ENCODE data around the gene SUFU.
A peak's percentile ranks its signal among the peaks of the same experiment; 100 is the strongest.
"Not testable (repeated sequence)": the region's sequence is repeated elsewhere in the genome, so short reads cannot be mapped to it uniquely, and the experiment has no call there.

The SUFU gene

DNA sequence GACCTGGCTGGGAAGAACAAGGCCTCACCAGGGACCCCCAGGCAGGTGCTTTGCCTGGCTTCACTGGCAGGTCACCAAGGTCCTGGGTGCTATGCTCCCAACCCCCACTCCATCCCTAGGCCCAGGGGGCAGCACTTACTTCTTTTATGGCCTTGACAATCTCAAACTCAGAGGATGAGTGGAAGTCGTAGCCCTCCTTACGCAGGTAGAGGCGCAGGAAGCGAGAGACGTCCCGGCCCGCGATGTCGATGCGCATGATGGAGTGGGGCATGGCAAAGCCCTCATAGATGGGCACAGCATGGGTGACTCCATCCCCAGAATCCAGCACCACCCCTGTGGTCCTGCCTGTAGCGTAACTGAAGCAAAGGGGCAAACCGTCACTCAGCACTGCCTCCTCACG is 19.8 kb upstream of the SUFU start:
- DNase-seq, result no peak

- no peak for DNase-seq
These were observed 18.5 kb upstream of the SUFU start for GRCh38 chr10:102485093-102485784.

DNA sequence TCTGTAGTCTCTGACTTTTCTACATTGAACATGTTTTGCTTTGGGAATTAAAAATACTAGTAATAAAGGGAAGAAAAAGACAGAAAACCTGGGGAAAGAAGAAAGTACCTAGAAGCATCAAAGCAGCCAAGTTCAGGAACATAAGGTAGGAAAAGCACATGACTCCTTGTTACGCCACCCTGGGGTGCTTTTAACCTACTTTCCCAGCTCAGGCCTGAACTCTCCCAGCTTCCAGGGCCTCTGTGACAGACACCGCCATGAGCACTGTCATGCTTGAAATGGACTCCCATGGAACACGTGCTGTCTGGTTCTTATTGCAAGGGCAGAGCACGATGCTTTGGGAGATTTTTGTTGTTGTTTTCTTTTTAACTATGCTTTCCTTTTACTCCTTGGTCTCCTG is 12.6 kb upstream of the SUFU start:
- DNase-seq, result no peak

DNA sequence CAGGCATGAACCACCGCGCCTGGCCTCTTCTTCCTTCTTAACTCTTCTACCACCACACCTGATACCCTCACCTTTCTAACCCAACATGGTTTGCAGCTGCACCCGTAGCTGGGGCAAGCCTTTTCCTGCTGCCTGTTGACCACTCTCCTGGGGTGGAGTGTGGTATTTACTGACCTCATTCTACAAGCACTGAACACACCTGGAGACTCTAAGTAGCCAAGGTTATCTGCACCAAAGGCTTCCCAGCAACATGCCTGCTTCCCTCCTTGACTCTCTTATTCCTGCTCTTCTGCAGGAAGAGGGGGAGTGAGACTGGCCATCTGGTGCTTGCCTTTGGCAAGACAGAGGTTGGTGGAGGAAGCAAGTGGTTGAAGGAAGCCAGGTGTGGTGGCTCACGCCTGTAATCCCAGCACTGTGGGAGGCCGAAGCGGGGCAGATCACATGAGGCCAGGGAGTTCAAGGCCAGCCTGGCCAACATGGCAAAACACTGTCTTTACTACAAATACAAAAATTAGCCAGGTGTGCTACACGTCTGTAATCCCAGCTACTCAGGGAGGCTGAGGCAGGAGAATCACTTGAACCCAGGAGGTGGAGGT is 11.3 kb upstream of the SUFU start:
- DNase-seq, result no peak

- no peak for DNase-seq
These were observed 10.8 kb upstream of the SUFU start for GRCh38 chr10:102492983-102493382.

- DNase-seq, result no peak
These were observed 10.0 kb upstream of the SUFU start for GRCh38 chr10:102493771-102494170.

DNA sequence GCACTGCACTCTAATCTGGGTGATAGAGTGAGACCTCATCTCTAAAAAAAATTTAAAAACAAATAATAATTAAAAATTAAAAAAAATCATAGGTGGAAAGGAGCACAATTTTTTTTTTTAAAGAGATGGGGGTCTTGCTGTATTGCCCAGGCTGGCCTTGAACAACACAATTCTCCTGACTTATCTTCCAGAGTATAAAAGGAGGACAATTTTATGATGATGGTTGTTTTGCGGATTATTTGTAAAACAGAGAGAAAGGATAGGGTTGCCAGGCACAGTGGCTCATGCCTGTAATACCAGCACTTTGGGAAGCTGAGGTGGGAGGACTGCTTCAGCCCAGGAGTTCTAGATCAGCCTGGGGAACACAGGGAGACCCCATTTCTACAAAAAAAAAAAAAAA is 6.2 kb upstream of the SUFU start:
- no peak for DNase-seq

DNA sequence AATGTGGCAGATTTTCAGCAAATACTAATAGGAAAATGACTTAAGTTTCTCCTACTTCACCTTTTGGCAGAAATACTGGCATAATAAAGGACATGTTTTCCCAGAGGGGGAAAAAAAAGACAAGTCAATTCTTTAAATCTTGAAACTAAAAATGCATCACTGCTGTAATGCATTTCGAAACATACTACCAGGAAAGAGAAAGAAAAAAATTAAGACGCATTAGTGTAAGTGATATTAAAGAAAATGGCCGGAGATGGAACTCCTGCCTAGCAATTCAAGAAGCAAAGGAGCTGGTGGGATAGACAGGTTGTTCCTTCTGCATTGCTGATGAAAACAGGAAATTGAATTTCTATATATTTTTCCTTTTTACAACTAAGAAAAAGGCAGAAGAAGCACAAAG is 4.4 kb upstream of the SUFU start:
- DNase-seq, result no peak

DNA sequence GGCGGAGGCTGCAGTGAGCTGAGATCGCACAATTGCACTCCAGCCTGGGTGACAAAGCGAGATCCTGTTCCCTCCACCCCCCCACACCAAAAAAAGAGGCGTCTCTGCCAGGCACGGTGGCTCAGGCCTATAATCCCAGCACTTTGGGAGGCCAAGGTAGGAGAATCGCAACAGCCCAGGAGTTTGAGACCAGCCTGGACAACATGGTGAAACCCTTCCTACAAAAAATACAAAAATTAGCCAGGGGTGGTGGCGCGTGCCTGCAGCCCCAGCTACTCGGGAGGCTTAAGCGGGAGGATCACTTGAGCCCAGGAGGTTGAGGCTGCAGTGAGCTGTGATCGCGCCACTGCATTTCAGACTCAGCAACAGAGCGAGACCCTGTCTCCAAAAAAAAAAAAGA is 3.1 kb upstream of the SUFU start:
- DNase-seq, result not testable (repeated sequence)

- DNase-seq, result no peak
These were observed 2.4 kb upstream of the SUFU start for GRCh38 chr10:102501201-102502028.

- no peak for DNase-seq
These were observed 1.8 kb upstream of the SUFU start for GRCh38 chr10:102502029-102502336.

DNA sequence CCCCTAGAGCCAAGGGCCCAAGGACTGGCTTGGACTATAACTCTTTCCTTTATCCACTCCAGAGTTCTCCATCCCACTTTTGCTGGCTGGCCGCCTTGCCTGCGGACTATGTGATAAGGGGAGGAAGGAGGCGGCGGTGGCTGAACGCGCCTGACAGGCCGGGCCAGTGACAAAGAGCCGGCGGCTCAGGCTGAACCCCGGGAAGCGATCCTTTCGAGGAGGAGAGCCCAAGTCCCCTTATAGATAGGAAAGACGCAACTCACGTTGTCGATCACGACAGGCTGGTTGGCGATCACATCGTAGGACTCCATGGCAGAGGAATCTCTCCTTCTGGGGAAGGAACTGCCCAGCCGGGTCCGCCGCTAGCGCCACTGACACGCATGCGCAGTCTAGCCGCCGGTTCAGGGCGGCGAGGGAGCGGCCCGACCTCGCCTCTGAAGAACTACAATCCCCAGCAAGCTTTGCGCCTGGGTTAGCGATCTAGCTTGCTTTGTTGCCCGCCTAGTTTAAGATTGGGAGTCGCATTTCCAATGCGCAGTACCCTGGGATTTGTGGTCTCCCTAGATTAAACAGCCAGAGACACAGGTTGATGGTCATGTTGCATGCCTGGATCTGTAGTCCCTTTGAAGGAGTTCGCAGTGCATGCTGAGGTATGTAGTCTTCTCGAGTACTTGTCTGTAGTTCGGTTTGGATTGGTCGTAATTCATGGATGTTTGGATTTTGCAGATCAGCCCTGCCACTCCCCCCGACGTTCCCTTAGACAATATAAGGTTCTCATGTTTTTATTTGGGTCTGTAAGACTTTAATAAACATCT is 1.2 kb upstream of the SUFU start, which contains the start of gene ACTR1A:
Gene ACTR1A (minus strand): TSS at position 376 of the 815 bp plus-strand sequence. CDS start 65 bp downstream, at position 311.
- DNase-seq, result peak; percentile 99

DNA sequence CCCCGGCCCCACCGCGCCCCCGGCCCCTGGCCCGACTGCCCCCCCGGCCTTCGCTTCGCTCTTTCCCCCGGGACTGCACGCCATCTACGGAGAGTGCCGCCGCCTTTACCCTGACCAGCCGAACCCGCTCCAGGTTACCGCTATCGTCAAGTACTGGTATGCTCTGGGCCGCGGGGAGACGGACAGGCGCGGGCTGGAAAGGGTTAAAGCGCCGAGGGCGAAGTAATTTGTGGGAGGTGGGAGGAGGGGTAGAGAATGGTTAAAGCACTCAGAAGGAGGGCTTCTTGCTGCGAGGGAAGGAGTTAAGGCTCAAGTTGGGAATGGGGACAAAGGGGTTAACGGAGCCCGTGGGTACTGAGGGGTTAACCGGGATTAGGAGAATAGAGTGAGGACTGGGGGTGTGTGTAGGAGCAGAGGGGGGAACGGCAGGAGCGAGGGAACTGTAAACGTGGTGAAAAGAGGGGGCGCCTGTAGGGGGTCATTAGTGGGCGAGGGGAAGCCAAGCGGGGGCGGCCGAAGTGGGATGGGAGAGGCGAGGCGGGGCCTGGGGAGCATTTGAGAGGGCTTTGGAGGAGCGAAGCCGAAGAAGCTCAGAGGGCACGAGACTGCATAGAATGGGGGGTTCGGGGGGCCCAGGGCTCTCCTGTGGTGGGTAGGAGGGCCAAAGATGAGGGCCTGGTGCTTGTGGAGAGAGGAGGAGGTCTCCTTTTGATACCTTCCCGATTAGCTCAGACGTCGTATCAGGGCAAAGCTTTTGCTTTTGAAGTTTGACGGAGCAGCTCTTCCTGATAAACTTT is 605 bp downstream of the SUFU start:
- DNase-seq, result no peak

GRCh38 chr10:102504976-102505300 is 1.2 kb downstream of the SUFU start:
- no peak for DNase-seq

- DNase-seq, result no peak
These were observed 1.8 kb downstream of the SUFU start for GRCh38 chr10:102505462-102506115.

DNA sequence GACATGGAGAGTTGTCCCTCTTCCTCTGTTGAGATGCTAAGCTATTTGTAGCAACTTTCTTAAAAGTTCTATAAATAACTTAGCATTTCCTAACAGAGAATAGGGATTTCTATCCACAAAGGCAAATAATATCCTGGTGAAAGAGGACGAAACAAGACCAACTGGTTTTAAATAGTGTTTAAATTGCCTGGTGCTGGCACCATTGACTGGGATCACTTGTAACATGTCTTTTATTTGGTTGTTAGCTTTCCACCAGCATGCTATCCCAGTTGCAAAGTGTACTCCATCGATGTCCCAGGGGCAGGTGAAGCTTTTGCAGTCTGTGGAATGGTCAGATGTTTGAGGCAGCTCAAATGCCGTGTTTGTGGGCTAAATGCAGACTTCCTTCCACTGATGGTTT is 3.7 kb downstream of the SUFU start:
- DNase-seq, result no peak

DNA sequence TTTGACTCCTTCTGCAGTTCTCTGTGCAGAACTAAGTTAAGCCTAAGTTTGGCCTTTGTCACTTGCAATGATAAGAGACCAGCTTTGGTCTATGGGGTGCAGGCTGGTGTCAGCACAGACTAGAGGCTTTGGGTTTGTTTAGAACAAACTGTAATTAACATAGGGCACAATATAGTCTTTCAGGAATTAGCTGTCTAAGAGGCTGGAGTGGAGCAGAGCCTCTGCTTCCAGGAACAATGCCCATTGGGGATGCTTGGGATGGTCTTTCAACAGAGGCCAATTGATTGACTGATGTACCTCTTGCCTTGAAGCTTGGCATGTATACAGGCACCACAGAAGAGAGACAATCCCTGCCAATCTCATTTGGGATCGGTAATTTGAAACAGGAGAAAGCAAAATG is 4.7 kb downstream of the SUFU start:
- DNase-seq, result no peak

DNA sequence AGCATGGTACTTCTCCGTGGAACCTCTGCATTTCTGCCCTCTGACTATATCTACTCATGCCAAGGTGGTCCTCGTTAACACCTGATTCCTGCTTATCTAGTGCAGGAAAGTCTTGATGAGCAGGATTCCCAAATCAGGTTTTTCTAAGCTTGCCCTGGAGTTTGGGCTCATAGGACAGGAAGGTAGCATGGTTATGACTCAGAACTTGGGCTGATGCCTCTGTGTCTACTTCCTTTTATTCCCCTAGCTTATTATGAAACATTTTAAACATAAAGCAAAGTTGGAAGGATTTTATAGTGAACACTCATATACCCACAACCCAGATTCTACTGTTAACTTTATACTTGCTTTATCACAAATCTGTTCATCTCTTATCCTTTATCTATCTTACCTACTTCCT is 5.6 kb downstream of the SUFU start:
- no peak for DNase-seq

- DNase-seq, result no peak
These were observed 8.0 kb downstream of the SUFU start for GRCh38 chr10:102511583-102512274.

GRCh38 chr10:102514487-102515311 is 10.9 kb downstream of the SUFU start:
- DNase-seq, result no peak

Data from activated CD8-positive, alpha-beta memory T cell treated with anti-CD3 and anti-CD28 coated beads for 24 hours (primary cell).